ENCODE measurements around the gene ADRA2B.
"Not testable (repeated sequence)": the region's sequence is repeated elsewhere in the genome, so short reads cannot be mapped to it uniquely, and the experiment has no call there.

Gene ADRA2B

GRCh38 chr2:96088340-96089335 lies 27.7 kb downstream of the ADRA2B start:
- no peak for DNase-seq (ENCODE audit: low read depth)

GRCh38 chr2:96087130-96087529 lies 29.2 kb downstream of the ADRA2B start:
- no peak for DNase-seq (ENCODE audit: low read depth)

GRCh38 chr2:96085541-96086355 lies 30.6 kb downstream of the ADRA2B start:
- DNase-seq (ENCODE audit: low read depth), result no peak

GRCh38 chr2:96084858-96085518 lies 31.4 kb downstream of the ADRA2B start:
- not testable (repeated sequence) for DNase-seq (ENCODE audit: low read depth)

GRCh38 chr2:96083989-96084857 lies 32.1 kb downstream of the ADRA2B start:
- no peak for DNase-seq (ENCODE audit: low read depth)

GRCh38 chr2:96083064-96083939 lies 33.1 kb downstream of the ADRA2B start:
- DNase-seq (ENCODE audit: low read depth), result no peak

GRCh38 chr2:96082211-96083063 lies 33.9 kb downstream of the ADRA2B start:
- DNase-seq (ENCODE audit: low read depth), result no peak

- DNase-seq (ENCODE audit: low read depth), result no peak
Observed at GRCh38 chr2:96081042-96081441, 35.3 kb downstream of the ADRA2B start.

- no peak for DNase-seq (ENCODE audit: low read depth)
Observed at GRCh38 chr2:96075199-96075771, 41.1 kb downstream of the ADRA2B start.

GRCh38 chr2:96074156-96074555 lies 42.2 kb downstream of the ADRA2B start:
- no peak for DNase-seq (ENCODE audit: low read depth)

- DNase-seq (ENCODE audit: low read depth), result no peak
Observed at GRCh38 chr2:96073170-96073775, 43.1 kb downstream of the ADRA2B start.

- no peak for DNase-seq (ENCODE audit: low read depth)
Observed at GRCh38 chr2:96072746-96073145, 43.6 kb downstream of the ADRA2B start.

GRCh38 chr2:96071977-96072491 lies 44.3 kb downstream of the ADRA2B start:
- not testable (repeated sequence) for DNase-seq (ENCODE audit: low read depth)

GRCh38 chr2:96071087-96071976 lies 45.0 kb downstream of the ADRA2B start:
- DNase-seq (ENCODE audit: low read depth), result not testable (repeated sequence)

GRCh38 chr2:96070351-96070750 lies 46.0 kb downstream of the ADRA2B start:
- DNase-seq (ENCODE audit: low read depth), result not testable (repeated sequence)

- not testable (repeated sequence) for DNase-seq (ENCODE audit: low read depth)
Observed at GRCh38 chr2:96069878-96070277, 46.5 kb downstream of the ADRA2B start.
